Measurements from ENCODE around the gene USP49.

Gene USP49

GRCh38 chr6:41901882-41902519 lies 6.8 kb upstream of the USP49 start:
- H3K4me3 ChIP-seq (ENCODE audit: low read length): no peak overlapping the region
- DNase-seq (ENCODE audit: low read depth): no peak
- TF ChIP-seq CTCF (conservative IDR thresholded peaks at IDR 0.05; ENCODE audit: low read length): peak; percentile 32

- no peak for DNase-seq (ENCODE audit: low read depth)
- no peak overlapping the region for H3K4me3 ChIP-seq (ENCODE audit: low read length)
- TF ChIP-seq CTCF (conservative IDR thresholded peaks at IDR 0.05; ENCODE audit: low read length): no peak
Observed at GRCh38 chr6:41900861-41901260, 5.7 kb upstream of the USP49 start.

- no peak for TF ChIP-seq CTCF (conservative IDR thresholded peaks at IDR 0.05; ENCODE audit: low read length)
- H3K4me3 ChIP-seq (ENCODE audit: low read length): peak overlapping the region; percentile 82
- no peak for DNase-seq (ENCODE audit: low read depth)
Observed at GRCh38 chr6:41896281-41896680, 1.1 kb upstream of the USP49 start.

- peak overlapping the region; percentile 82 for H3K4me3 ChIP-seq (ENCODE audit: low read length)
- no peak for DNase-seq (ENCODE audit: low read depth)
- no peak for TF ChIP-seq CTCF (conservative IDR thresholded peaks at IDR 0.05; ENCODE audit: low read length)
Observed at GRCh38 chr6:41894366-41895299, 542 bp downstream of the USP49 start.

GRCh38 chr6:41892921-41893564 lies 2.1 kb downstream of the USP49 start:
- no peak for TF ChIP-seq CTCF (conservative IDR thresholded peaks at IDR 0.05; ENCODE audit: low read length)
- H3K4me3 ChIP-seq (ENCODE audit: low read length): no peak overlapping the region
- no peak for DNase-seq (ENCODE audit: low read depth)

- H3K4me3 ChIP-seq (ENCODE audit: low read length): no peak overlapping the region
- peak; percentile 79 for DNase-seq (ENCODE audit: low read depth)
- no peak for TF ChIP-seq CTCF (conservative IDR thresholded peaks at IDR 0.05; ENCODE audit: low read length)
Observed at GRCh38 chr6:41887331-41887751, 7.8 kb downstream of the USP49 start.

All from AG10803 (cell line).